ENCODE results near the gene PLET1.

DNA sequence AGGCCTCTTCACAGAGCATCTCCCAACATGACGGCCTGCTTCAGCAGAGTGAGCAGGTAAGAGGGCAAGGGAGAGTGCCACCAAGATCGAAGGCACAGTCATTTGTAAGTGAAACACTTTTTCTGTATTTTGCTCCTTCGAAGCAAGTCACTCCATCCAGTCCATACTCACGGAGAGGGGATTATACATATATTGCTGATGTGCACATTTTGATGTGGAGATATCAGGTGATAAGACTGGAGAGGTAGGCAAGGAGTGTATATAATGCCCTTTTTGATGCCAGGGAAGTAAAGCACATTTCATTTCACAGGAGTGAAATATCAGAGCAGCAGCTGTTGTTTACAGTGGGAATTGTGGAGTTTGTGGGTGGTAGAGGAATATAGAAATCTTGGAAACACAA lies 23.2 kb downstream of the PLET1 start:
- no peak for TF ChIP-seq EZH2 (IDR thresholded peaks at IDR 0.05; ENCODE audit: insufficient read depth, poor library complexity, severe bottlenecking)
- no peak for TF ChIP-seq EZH2phosphoT487 (IDR thresholded peaks at IDR 0.05; ENCODE audit: insufficient read depth, low read depth)

All from GM23248 (cell line).